ENCODE data around the gene FLT1.

Gene FLT1

GRCh38 chr13:28347456-28348371 lies 147.2 kb downstream of the FLT1 start:
- H3K36me3 ChIP-seq (ENCODE audit: insufficient read depth, low read length) = no peaks in the 10 kb centered on the region
- no peak overlapping the region for H3K4me3 ChIP-seq (ENCODE audit: low read depth in 1 of 2, low read length in 2 of 2)
- no peaks in the 10 kb centered on the region for H3K27me3 ChIP-seq (ENCODE audit: insufficient read depth, low read length, poor library complexity)
- peaks cover 3% of the 10 kb centered on the region; the same call in 1 of the 2 replicates for H4K20me1 ChIP-seq (ENCODE audit: insufficient read depth, low read length)
- H3K9me3 ChIP-seq (ENCODE audit: insufficient read depth, low read length, severe bottlenecking) = no peaks in the 10 kb centered on the region
- H3K9ac ChIP-seq (ENCODE audit: low read depth, low read length) = no peak overlapping the region
- H3K4me2 ChIP-seq (ENCODE audit: insufficient read depth, low read length) = no peak overlapping the region
- peak; percentile 58 for DNase-seq
- no peaks in the 10 kb centered on the region for H3K79me2 ChIP-seq (ENCODE audit: insufficient read depth, low read length)
- H2AFZ ChIP-seq (ENCODE audit: low read depth, low read length) = no peak overlapping the region
- H3K4me1 ChIP-seq (ENCODE audit: insufficient read depth, low read length) = peaks cover 14% of the 10 kb centered on the region
- ATAC-seq (ENCODE audit: insufficient read depth, low read depth) = peak; percentile 98
- no peak for TF ChIP-seq CTCF (IDR thresholded peaks at IDR 0.05; ENCODE audit: borderline replicate concordance, extremely low read depth, low read length, poor library complexity, severe bottlenecking)
- TF ChIP-seq EZH2 (IDR thresholded peaks at IDR 0.05; ENCODE audit: borderline replicate concordance, low read depth, low read length, severe bottlenecking) = no peak
- H3K27ac ChIP-seq (ENCODE audit: low read length) = no peak overlapping the region

- no peak for TF ChIP-seq EZH2 (IDR thresholded peaks at IDR 0.05; ENCODE audit: borderline replicate concordance, low read depth, low read length, severe bottlenecking)
- TF ChIP-seq CTCF (IDR thresholded peaks at IDR 0.05; ENCODE audit: borderline replicate concordance, extremely low read depth, low read length, poor library complexity, severe bottlenecking) = no peak
- Histone ChIP-seq H4K20me1 (ENCODE audit: insufficient read depth, low read length) (peaks cover 3% of the 10 kb centered on the region; the same call in 1 of the 2 replicates), H3K9ac (ENCODE audit: low read depth, low read length) (no peak overlapping the region), H3K9me3 (ENCODE audit: insufficient read depth, low read length, severe bottlenecking) (no peaks in the 10 kb centered on the region), H3K27me3 (ENCODE audit: insufficient read depth, low read length, poor library complexity) (no peaks in the 10 kb centered on the region), H3K36me3 (ENCODE audit: insufficient read depth, low read length) (no peaks in the 10 kb centered on the region), H3K27ac (ENCODE audit: low read length) (no peak overlapping the region), H3K4me2 (ENCODE audit: insufficient read depth, low read length) (no peak overlapping the region), H2AFZ (ENCODE audit: low read depth, low read length) (no peak overlapping the region), H3K4me1 (ENCODE audit: insufficient read depth, low read length) (peaks cover 14% of the 10 kb centered on the region), H3K79me2 (ENCODE audit: insufficient read depth, low read length) (no peaks in the 10 kb centered on the region), H3K4me3 (ENCODE audit: low read depth in 1 of 2, low read length in 2 of 2) (no peak overlapping the region)
- ATAC-seq (ENCODE audit: insufficient read depth, low read depth) (no peak), DNase-seq (no peak)
These were observed 148.8 kb downstream of the FLT1 start for GRCh38 chr13:28346154-28346553.

- Histone ChIP-seq H3K36me3 (ENCODE audit: insufficient read depth, low read length) (no peaks in the 10 kb centered on the region), H3K27me3 (ENCODE audit: insufficient read depth, low read length, poor library complexity) (no peaks in the 10 kb centered on the region)
- no peak for ATAC-seq (ENCODE audit: insufficient read depth, low read depth)
These were observed 150.8 kb downstream of the FLT1 start for GRCh38 chr13:28344163-28344562.

More at GRCh38 chr13:28344163-28344562, 150.8 kb downstream of the FLT1 start:
- no peaks in the 10 kb centered on the region; the same call in 1 of the 2 replicates for H4K20me1 ChIP-seq (ENCODE audit: insufficient read depth, low read length)
- H3K79me2 ChIP-seq (ENCODE audit: insufficient read depth, low read length) = no peaks in the 10 kb centered on the region
- H3K9ac ChIP-seq (ENCODE audit: low read depth, low read length) = no peak overlapping the region
- TF ChIP-seq EZH2 (IDR thresholded peaks at IDR 0.05; ENCODE audit: borderline replicate concordance, low read depth, low read length, severe bottlenecking) = no peak
- no peak for TF ChIP-seq CTCF (IDR thresholded peaks at IDR 0.05; ENCODE audit: borderline replicate concordance, extremely low read depth, low read length, poor library complexity, severe bottlenecking)
- peaks cover 14% of the 10 kb centered on the region for H3K4me1 ChIP-seq (ENCODE audit: insufficient read depth, low read length)
- H3K9me3 ChIP-seq (ENCODE audit: insufficient read depth, low read length, severe bottlenecking) = no peaks in the 10 kb centered on the region
- H3K4me3 ChIP-seq (ENCODE audit: low read depth in 1 of 2, low read length in 2 of 2) = no peak overlapping the region
- no peak overlapping the region for H3K27ac ChIP-seq (ENCODE audit: low read length)
- H3K4me2 ChIP-seq (ENCODE audit: insufficient read depth, low read length) = no peak overlapping the region
- no peak for DNase-seq
- no peak overlapping the region for H2AFZ ChIP-seq (ENCODE audit: low read depth, low read length)

All from DND-41 (cell line).